H9 (cell line): ENCODE data around the gene PRKAR2B. TPM values are rescaled to one million over a fixed set of nuclear protein-coding genes. Genes with fewer than 3 reads are reported as not detected.

Experiments
- DNase-seq: peaks from one replicate; pipeline ENCODE4 v3.0.0-alpha.2; 2017
- H2AFZ ChIP-seq: one replicate; pipeline ENCODE4 v1.6.1; 2013; ENCODE audit warnings: mild to moderate bottlenecking, low read length, control low read depth, moderate library complexity
- H2AK5ac ChIP-seq: 2 replicates; pipeline ENCODE4 v1.6.1; 2013; ENCODE audit warnings: low read length, control low read depth, mixed read lengths; ENCODE audit not compliant: insufficient read length
- H2BK120ac ChIP-seq: one replicate; pipeline ENCODE4 v1.6.1; 2013; ENCODE audit warnings: low read depth, mild to moderate bottlenecking, low read length, control low read depth, inconsistent platforms; ENCODE audit not compliant: poor library complexity, severe bottlenecking
- H2BK12ac ChIP-seq: 2 replicates; pipeline ENCODE4 v1.6.1; 2013; ENCODE audit warnings: low read length, control low read depth, mixed read lengths, low read depth; ENCODE audit not compliant: insufficient read length
- H2BK15ac ChIP-seq: 2 replicates; pipeline ENCODE4 v1.6.1; 2013; ENCODE audit warnings: low read depth, low read length, control low read depth
- H2BK20ac ChIP-seq: one replicate; pipeline ENCODE4 v1.6.1; 2013; ENCODE audit warnings: low read depth, mild to moderate bottlenecking, low read length, control low read depth, inconsistent platforms; ENCODE audit not compliant: poor library complexity, severe bottlenecking
- H2BK5ac ChIP-seq: 2 replicates; pipeline ENCODE4 v1.6.1; 2013; ENCODE audit warnings: low read length, control low read depth, mixed read lengths; ENCODE audit not compliant: insufficient read length
- H3K14ac ChIP-seq: 2 replicates; pipeline ENCODE4 v1.6.1; 2013; ENCODE audit warnings: low read length, control low read depth; ENCODE audit not compliant: insufficient read depth
- H3K18ac ChIP-seq: 2 replicates; pipeline ENCODE4 v1.6.1; 2013; ENCODE audit warnings: low read depth, mild to moderate bottlenecking, mixed read lengths, low read length, control low read depth; ENCODE audit not compliant: insufficient read length
- H3K23ac ChIP-seq: 2 replicates; pipeline ENCODE4 v1.6.1; 2013; ENCODE audit warnings: low read length, control low read depth, mixed read lengths, low read depth; ENCODE audit not compliant: insufficient read length
- H3K23me2 ChIP-seq: 2 replicates; pipeline ENCODE4 v1.6.1; 2013; ENCODE audit warnings: low read depth, mild to moderate bottlenecking, mixed read lengths, low read length, control low read depth; ENCODE audit not compliant: insufficient read length, poor library complexity, severe bottlenecking
- H3K27ac ChIP-seq: 2 replicates; pipeline ENCODE4 v1.5.1; 2013; ENCODE audit warnings: low read length, control low read depth, mixed read lengths, low read depth; ENCODE audit not compliant: insufficient read length
- H3K27me3 ChIP-seq: 2 replicates; pipeline ENCODE4 v1.6.1; 2013; ENCODE audit warnings: low read length, control low read depth, inconsistent platforms; ENCODE audit not compliant: insufficient read depth
- H3K4ac ChIP-seq: 2 replicates; pipeline ENCODE4 v1.6.1; 2013; ENCODE audit warnings: low read depth, mild to moderate bottlenecking, control low read depth, inconsistent platforms, low read length, moderate library complexity
- H3K4me1 ChIP-seq: 2 replicates; pipeline ENCODE4 v1.6.1; 2013; ENCODE audit warnings: low read length, control low read depth, inconsistent platforms; ENCODE audit not compliant: insufficient read depth
- H3K4me2 ChIP-seq: 2 replicates; pipeline ENCODE4 v1.6.1; 2013; ENCODE audit warnings: low read length, control low read depth, mixed read lengths; ENCODE audit not compliant: insufficient read length, insufficient read depth
- H3K56ac ChIP-seq: 2 replicates; pipeline ENCODE4 v1.6.1; 2013; ENCODE audit warnings: low read depth, mild to moderate bottlenecking, mixed read lengths, low read length, control low read depth; ENCODE audit not compliant: insufficient read length
- H3K79me1 ChIP-seq: 2 replicates; pipeline ENCODE4 v1.6.1; 2013; ENCODE audit warnings: low read depth, mild to moderate bottlenecking, moderate library complexity, low read length, control low read depth, inconsistent platforms; ENCODE audit not compliant: insufficient read depth, poor library complexity, severe bottlenecking
- H3K79me2 ChIP-seq: 2 replicates; pipeline ENCODE4 v1.6.1; 2013; ENCODE audit warnings: low read length, control low read depth, inconsistent platforms; ENCODE audit not compliant: insufficient read depth
- H3K9ac ChIP-seq: 2 replicates; pipeline ENCODE4 v1.6.1; 2013; ENCODE audit warnings: low read length, control low read depth, mixed read lengths; ENCODE audit not compliant: insufficient read length; ENCODE audit errors: extremely low read depth
- H3K9me3 ChIP-seq: one replicate; pipeline ENCODE4 v1.6.1; 2013; ENCODE audit warnings: low read depth, low read length, inconsistent platforms; ENCODE audit not compliant: control insufficient read depth
- H3T11ph ChIP-seq: one replicate; pipeline ENCODE4 v1.6.1; 2013; ENCODE audit warnings: mild to moderate bottlenecking, low read length, control low read depth, inconsistent platforms
- H4K20me1 ChIP-seq: one replicate; pipeline ENCODE4 v1.6.1; 2013; ENCODE audit not compliant: control insufficient read depth, insufficient read length, insufficient read depth
- H4K5ac ChIP-seq: 2 replicates; pipeline ENCODE4 v1.6.1; 2013; ENCODE audit warnings: low read depth, mild to moderate bottlenecking, mixed read lengths, low read length, control low read depth; ENCODE audit not compliant: insufficient read length
- H4K8ac ChIP-seq: replicated peaks from 2 replicates; pipeline ENCODE4 v1.6.1; 2013; ENCODE audit warnings: low read length, control low read depth, mixed read lengths, low read depth; ENCODE audit not compliant: insufficient read length
- H4K91ac ChIP-seq: 2 replicates; pipeline ENCODE4 v1.6.1; 2013; ENCODE audit warnings: low read depth, mild to moderate bottlenecking, moderate library complexity, mixed read lengths, low read length, control low read depth; ENCODE audit not compliant: insufficient read length
- H3K27ac Mint-ChIP-seq, 3 experiments: 2 replicates in 2 of 3; 3 replicates in 1 of 3; pipeline ENCODE4 v1.8.0; 2020 to 2021; ENCODE audit warnings: mixed read lengths in 3 of 3, mild to moderate bottlenecking in 1 of 3, moderate library complexity in 1 of 3
- H3K27me3 Mint-ChIP-seq: 2 replicates; pipeline ENCODE4 v1.8.0; 2021; ENCODE audit warnings: low read depth, mild to moderate bottlenecking, moderate library complexity, mixed read lengths
- H3K36me3 Mint-ChIP-seq, 3 experiments: 2 replicates in 2 of 3; 3 replicates in 1 of 3; pipeline ENCODE4 v1.8.0; 2020 to 2021; ENCODE audit warnings: low read depth in 3 of 3, mixed read lengths in 3 of 3; ENCODE audit not compliant: insufficient read depth in 1 of 3
- H3K4me1 Mint-ChIP-seq, 2 experiments: 2 replicates each; pipeline ENCODE4 v1.8.0; 2020; ENCODE audit warnings: mixed read lengths in 2 of 2
- H3K4me3 Mint-ChIP-seq, 2 experiments: 2 replicates in 1 of 2; 3 replicates in 1 of 2; pipeline ENCODE4 v1.8.0; 2020 to 2021; ENCODE audit warnings: mild to moderate bottlenecking in 2 of 2, mixed read lengths in 2 of 2, moderate library complexity in 1 of 2
- H3K9me3 Mint-ChIP-seq, 2 experiments: 2 replicates in 1 of 2; 3 replicates in 1 of 2; pipeline ENCODE4 v1.8.0; 2020; ENCODE audit warnings: mild to moderate bottlenecking in 2 of 2, mixed read lengths in 2 of 2, moderate library complexity in 1 of 2
- CTCF ChIP-seq: fragments of 200-600 bp; sonication (generic); conservative IDR thresholded peaks from 3 replicates; pipeline ENCODE4 v1.8.0; 2021; ENCODE audit warnings: antibody characterized with exemption, mild to moderate bottlenecking
- WGBS: extraction: QIAGEN DNeasy Blood & Tissue Kit; methylation state at CpG from one replicate; pipeline ENCODE4 v1.1.7; 2013; ENCODE audit warnings: missing lambda C conversion rate, low lambda C conversion rate, mixed read lengths; ENCODE audit not compliant: insufficient read length; ENCODE audit errors: extremely low coverage; 5-methylcytosine and 5-hydroxymethylcytosine counted together
- total RNA-seq: library from RNA; stranded (reverse); gene quantifications from 2 replicates; pipeline ENCODE4 v1.2.1, GENCODE V29; 2021

The PRKAR2B gene
- total RNA-seq, 1 experiment from 2014 or later: 16.6 TPM

GRCh38 chr7:107128217-107128616, 83.7 kb downstream of the PRKAR2B start:
- peaks cover 36 to 48% of the 10 kb centered on the region in 2 experiments for H3K4me1 Mint-ChIP-seq
- Histone ChIP-seq H3K4ac (no peak overlapping the region), H3K79me1 (peaks cover 3% of the 10 kb centered on the region), H3K79me2 (no peaks in the 10 kb centered on the region; the same call in 1 of the 2 replicates), H4K8ac (no peak overlapping the region), H2BK12ac (no peak overlapping the region), H3T11ph (no peak overlapping the region), H3K4me1 (no peaks in the 10 kb centered on the region; the same call in 1 of the 2 replicates), H3K27me3 (no peaks in the 10 kb centered on the region), H3K9me3 (no peaks in the 10 kb centered on the region), H4K91ac (no peak overlapping the region), H2BK120ac (no peak overlapping the region), H3K14ac (no peak overlapping the region), H2BK5ac (no peak overlapping the region), H3K4me2 (no peak overlapping the region), H3K27ac (no peak overlapping the region), H3K56ac (no peak overlapping the region), H3K9ac (no peak overlapping the region), H3K23me2 (no peaks in the 10 kb centered on the region), H3K18ac (no peak overlapping the region), H2BK20ac (no peak overlapping the region), H2BK15ac (no peak overlapping the region), H3K23ac (no peak overlapping the region), H4K5ac (no peak overlapping the region), H2AK5ac (no peak overlapping the region), H2AFZ (no peak overlapping the region), H4K20me1 (no peaks in the 10 kb centered on the region)
- no peak for TF ChIP-seq CTCF
- no CpG with 5 or more reads among the region's 2 CpGs for WGBS
- DNase-seq: no peak
- H3K9me3 Mint-ChIP-seq: no peaks in the 10 kb centered on the region
- no peak overlapping the region; a peak in 1 of 5 replicates for H3K4me3 Mint-ChIP-seq
- no peak overlapping the region for H3K27ac Mint-ChIP-seq
- H3K27me3 Mint-ChIP-seq: no peaks in the 10 kb centered on the region
- no peaks in the 10 kb centered on the region; a peak in 2 of 7 replicates for H3K36me3 Mint-ChIP-seq
